T1000 (cell line): ENCODE results near the gene TMBIM6.
"Not testable (repeated sequence)": the region's sequence is repeated elsewhere in the genome, so short reads cannot be mapped to it uniquely, and the experiment has no call there.

Experiments
- DNase-seq: peaks from one replicate; lab custom pipeline; 2025; ENCODE audit warnings: mixed read lengths; lab: John Stamatoyannopoulos, UW

TMBIM6 gene

GRCh38 chr12:49777341-49777740 lies 36.0 kb downstream of the TMBIM6 start:
- no peak for DNase-seq

GRCh38 chr12:49777800-49778748 lies 36.7 kb downstream of the TMBIM6 start:
- no peak for DNase-seq

- DNase-seq: no peak
These were observed 38.2 kb downstream of the TMBIM6 start for GRCh38 chr12:49779581-49779980.

- not testable (repeated sequence) for DNase-seq
These were observed 39.6 kb downstream of the TMBIM6 start for GRCh38 chr12:49780914-49781313.

- no peak for DNase-seq
These were observed 42.7 kb downstream of the TMBIM6 start for GRCh38 chr12:49783917-49784676.

- no peak for DNase-seq
These were observed 43.5 kb downstream of the TMBIM6 start for GRCh38 chr12:49784756-49785409.

GRCh38 chr12:49787672-49788071 lies 46.3 kb downstream of the TMBIM6 start:
- DNase-seq: no peak

GRCh38 chr12:49789992-49790391 lies 48.6 kb downstream of the TMBIM6 start:
- DNase-seq: no peak

GRCh38 chr12:49790741-49791555 lies 49.6 kb downstream of the TMBIM6 start:
- DNase-seq: no peak

- DNase-seq: no peak
These were observed 50.3 kb downstream of the TMBIM6 start for GRCh38 chr12:49791700-49792099.

- DNase-seq: no peak
These were observed 51.0 kb downstream of the TMBIM6 start for GRCh38 chr12:49792181-49792970.

GRCh38 chr12:49792976-49793580 lies 51.7 kb downstream of the TMBIM6 start:
- no peak for DNase-seq

- DNase-seq: no peak
These were observed 52.3 kb downstream of the TMBIM6 start for GRCh38 chr12:49793620-49794019.

GRCh38 chr12:49794021-49794420 lies 52.7 kb downstream of the TMBIM6 start:
- no peak for DNase-seq

- no peak for DNase-seq
These were observed 53.7 kb downstream of the TMBIM6 start for GRCh38 chr12:49794811-49795653.

- DNase-seq: no peak
These were observed 54.3 kb downstream of the TMBIM6 start for GRCh38 chr12:49795654-49796105.

- DNase-seq: no peak
These were observed 54.8 kb downstream of the TMBIM6 start for GRCh38 chr12:49796155-49796554.

- DNase-seq: no peak
These were observed 55.5 kb downstream of the TMBIM6 start for GRCh38 chr12:49796606-49797448.
